Vagina (tissue), 2 donors: Measurements from ENCODE around the gene CCL25.

ENCODE experiments used
- CTCF ChIP-seq, 3 experiments: fragments of 450-650 bp in 2 of 3; fragments of 200-600 bp in 1 of 3; sonication (generic) in 1 of 3; IDR thresholded peaks; one replicate each; pipeline ENCODE4 v1.5.1; 2017 to 2019; ENCODE audit warnings: antibody characterized with exemption in 3 of 3, mild to moderate bottlenecking in 2 of 3, moderate library complexity in 2 of 3
- POLR2A ChIP-seq, 2 donors: fragments of 450-650 bp; IDR thresholded peaks; one replicate each; pipeline ENCODE4 v1.6.1; 2017; ENCODE audit warnings: antibody characterized with exemption in 2 of 2, mild to moderate bottlenecking in 2 of 2, moderate library complexity in 2 of 2
- POLR2AphosphoS5 ChIP-seq, 2 donors: sonication (generic); formaldehyde crosslinking; IDR thresholded peaks; one replicate each; pipeline ENCODE4 v1.9.0; 2017; ENCODE audit warnings: antibody characterized with exemption in 2 of 2, mild to moderate bottlenecking in 2 of 2, low read depth in 1 of 2; ENCODE audit not compliant: insufficient read depth in 1 of 2

GRCh38 chr19:8030960-8031359 is 21.6 kb upstream of the CCL25 start:
- TF ChIP-seq POLR2A (IDR thresholded peaks at IDR 0.05) (no peak), CTCF (IDR thresholded peaks at IDR 0.05) (no peak), POLR2AphosphoS5 (IDR thresholded peaks at IDR 0.05; ENCODE audit: insufficient read depth in 1 of 2, low read depth in 1 of 2) (no peak)
